GM10266 (cell line): Measurements from ENCODE around the gene ZBTB20.

Source experiments
- DNase-seq: peaks from one replicate; pipeline ENCODE4 v3.0.0; 2012; ENCODE audit errors: extremely low spot score
- CTCF ChIP-seq: IDR thresholded peaks from 2 replicates; pipeline ENCODE4 v1.5.1; 2012; ENCODE audit warnings: mild to moderate bottlenecking, low read depth; ENCODE audit not compliant: control insufficient read depth, insufficient read depth; ENCODE audit errors: missing control alignments

Gene ZBTB20

GRCh38 chr3:114329823-114330222 is 817.3 kb downstream of the ZBTB20 start:
- DNase-seq: no peak
- TF ChIP-seq CTCF: no peak

GRCh38 chr3:114328345-114328744 is 818.7 kb downstream of the ZBTB20 start:
- no peak for TF ChIP-seq CTCF

GRCh38 chr3:114327665-114328064 is 819.4 kb downstream of the ZBTB20 start:
- TF ChIP-seq CTCF: no peak
- no peak for DNase-seq

More at GRCh38 chr3:114328345-114328744, 818.7 kb downstream of the ZBTB20 start:
- no peak for DNase-seq

GRCh38 chr3:114323546-114324254 is 823.4 kb downstream of the ZBTB20 start:
- TF ChIP-seq CTCF: no peak
- DNase-seq: no peak

- no peak for TF ChIP-seq CTCF
- DNase-seq: no peak
Observed at GRCh38 chr3:114320246-114320645, 826.8 kb downstream of the ZBTB20 start.

GRCh38 chr3:114319453-114319852 is 827.6 kb downstream of the ZBTB20 start:
- DNase-seq: no peak
- TF ChIP-seq CTCF: no peak

GRCh38 chr3:114318295-114318694 is 828.8 kb downstream of the ZBTB20 start:
- TF ChIP-seq CTCF: no peak
- DNase-seq: no peak
